MM.1S (cell line): ENCODE results near the gene TNFAIP1.

Experiments
- CTCF ChIP-seq: fragments of 300-600 bp; sonication (generic); IDR thresholded peaks from 2 replicates; pipeline ENCODE4 v1.5.1; 2016; ENCODE audit warnings: antibody characterized with exemption, low read length, mixed read lengths
- EZH2 ChIP-seq: fragments of 300-600 bp; sonication (generic); optimal IDR thresholded peaks from 2 replicates; pipeline ENCODE3; 2017; ENCODE audit warnings: low read depth, mild to moderate bottlenecking, antibody characterized with exemption, low read length, mixed read lengths
- EZH2phosphoT487 ChIP-seq: fragments of 300-600 bp; sonication (generic); IDR thresholded peaks from 2 replicates; pipeline ENCODE4 v1.6.1; 2018; ENCODE audit warnings: antibody characterized with exemption, low read length

DNA sequence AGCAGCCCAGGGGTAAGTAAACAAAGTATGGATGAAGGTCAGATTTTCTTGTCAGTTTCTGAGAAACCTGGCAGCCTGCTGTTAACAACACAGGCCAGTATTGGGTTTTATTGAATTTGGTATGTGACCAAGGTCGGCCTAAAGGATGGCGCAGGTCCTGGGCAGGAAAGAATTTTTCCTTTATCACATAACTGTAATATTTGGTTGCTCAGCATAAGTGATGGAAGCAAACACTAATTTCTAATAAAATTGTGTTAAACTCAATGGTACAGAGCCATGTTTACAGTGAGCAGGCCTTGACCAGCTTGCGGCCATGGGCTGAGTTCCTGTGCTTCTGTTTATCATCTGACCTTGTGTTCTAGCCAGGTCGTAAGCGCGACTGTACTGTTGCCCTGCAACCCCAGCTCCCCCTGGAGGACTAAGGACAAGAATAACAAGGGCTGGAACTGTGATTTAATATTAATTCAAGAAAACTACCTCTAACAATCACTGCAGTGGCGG lies 11.2 kb downstream of the TNFAIP1 start:
- TF ChIP-seq CTCF (0 out of 2 replicates have a peak, but pooled peaks have one; percentile 8), EZH2 (no peak), EZH2phosphoT487 (no peak)
